GM19099 (cell line): Measurements from ENCODE around the gene POLR3G.

ENCODE experiments used
- POLR2A ChIP-seq: IDR thresholded peaks from 3 replicates; pipeline ENCODE4 v1.6.1; 2011; ENCODE audit warnings: low read depth; ENCODE audit not compliant: insufficient read length; ENCODE audit errors: extremely low read depth

The POLR3G gene

DNA sequence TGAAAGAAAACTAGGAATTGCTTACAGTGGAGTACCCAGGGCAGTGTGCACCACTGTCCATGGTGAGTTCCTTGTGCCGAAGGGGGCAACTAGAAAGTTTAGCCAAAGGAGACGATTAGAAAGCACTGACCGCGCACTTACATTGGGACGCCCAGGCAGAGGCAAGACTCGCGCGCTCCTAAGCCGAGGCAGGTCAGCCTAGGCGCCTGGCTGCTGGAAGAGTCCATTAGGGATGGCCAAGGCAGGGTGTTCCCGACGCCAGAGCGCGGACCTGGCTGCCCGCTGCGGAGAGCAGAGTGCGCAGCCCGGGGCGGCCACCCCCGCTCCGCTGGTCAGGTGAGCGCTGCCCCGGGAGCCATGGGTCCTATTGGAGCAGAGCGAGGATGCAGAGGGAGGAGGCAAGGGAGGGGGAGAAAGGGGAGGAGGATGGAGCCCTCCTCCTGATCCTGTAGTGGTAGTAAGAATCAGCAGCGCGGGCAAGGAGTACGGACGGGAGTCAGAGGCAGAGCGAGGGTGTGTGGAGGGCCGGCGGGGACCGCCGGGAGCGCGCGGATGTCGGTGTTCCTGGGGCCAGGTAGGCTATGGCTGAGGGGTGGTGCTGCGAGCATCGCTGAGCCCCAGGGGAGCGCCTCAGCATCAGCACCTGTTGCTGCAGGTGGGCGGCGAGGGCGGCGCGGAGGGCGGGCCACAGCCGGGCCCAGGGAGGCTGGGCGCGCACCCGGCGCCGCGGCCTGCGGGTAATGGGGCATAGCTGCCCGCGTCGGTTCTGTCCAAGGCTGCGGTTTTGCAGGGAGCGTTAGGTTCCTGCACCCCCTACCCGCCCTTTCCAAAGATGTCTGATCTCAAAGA is 83.9 kb downstream of the POLR3G start, which contains the start of gene ADGRV1:
Gene ADGRV1 (plus strand): TSS at position 454 of the 849 bp plus-strand sequence. CDS start 99 bp downstream, at position 553.
- TF ChIP-seq POLR2A: no peak

DNA sequence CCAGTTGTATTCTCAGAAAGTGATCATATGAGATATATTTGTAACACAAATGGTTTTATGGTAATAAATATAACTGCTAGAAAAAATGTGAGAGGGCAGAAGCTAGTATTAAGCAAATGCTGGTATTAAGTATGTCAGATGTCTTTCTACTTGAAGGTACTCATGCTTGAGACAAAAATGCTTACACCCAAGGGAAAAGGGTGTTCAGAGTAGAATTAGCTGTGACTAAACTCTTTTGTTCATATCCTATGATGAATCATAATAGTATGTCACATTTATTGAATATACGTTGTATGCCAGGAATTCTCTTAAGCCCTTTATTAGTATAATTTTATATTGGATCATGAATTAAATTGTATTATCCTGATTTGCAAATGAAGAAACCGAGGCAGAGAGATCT is 86.1 kb downstream of the POLR3G start:
- TF ChIP-seq POLR2A: no peak

DNA sequence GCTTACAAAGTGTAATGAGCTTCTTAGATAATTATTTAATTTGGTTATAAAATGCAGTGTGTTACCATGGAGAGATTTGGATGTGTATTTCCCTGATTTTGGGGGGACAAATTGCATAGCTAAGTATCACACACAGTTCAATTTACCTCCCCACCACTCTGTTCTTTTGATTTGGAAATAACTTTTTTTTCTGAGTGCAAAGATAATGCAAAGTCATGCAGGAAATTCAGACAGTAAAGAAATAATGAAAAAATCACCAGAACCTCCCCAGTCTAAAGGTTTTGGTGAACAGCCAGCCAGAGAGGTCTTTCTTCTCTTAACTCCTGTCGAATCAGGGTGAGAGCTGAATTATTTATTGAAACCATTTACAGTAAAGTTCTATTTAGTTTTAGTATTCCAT is 87.1 kb downstream of the POLR3G start:
- no peak for TF ChIP-seq POLR2A

DNA sequence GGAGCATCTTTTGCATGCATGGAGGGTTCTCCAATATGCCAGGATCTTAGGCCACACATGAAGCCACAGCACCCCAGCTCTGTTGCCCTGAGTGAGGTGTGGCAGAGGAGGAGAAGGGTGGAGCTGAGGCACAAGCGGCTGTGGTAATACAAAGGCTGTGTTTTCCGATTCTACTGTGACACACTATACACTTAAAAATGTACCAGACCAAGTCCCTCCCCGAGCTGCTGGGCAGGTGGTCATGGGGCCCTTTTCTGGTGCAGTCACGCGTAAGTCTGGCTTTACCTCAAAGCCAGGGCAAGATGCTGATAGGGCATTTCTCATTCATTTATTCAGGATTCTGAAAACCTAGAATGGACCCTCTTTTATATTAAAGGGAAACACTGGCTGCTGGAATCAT is 87.7 kb downstream of the POLR3G start:
- TF ChIP-seq POLR2A: no peak

DNA sequence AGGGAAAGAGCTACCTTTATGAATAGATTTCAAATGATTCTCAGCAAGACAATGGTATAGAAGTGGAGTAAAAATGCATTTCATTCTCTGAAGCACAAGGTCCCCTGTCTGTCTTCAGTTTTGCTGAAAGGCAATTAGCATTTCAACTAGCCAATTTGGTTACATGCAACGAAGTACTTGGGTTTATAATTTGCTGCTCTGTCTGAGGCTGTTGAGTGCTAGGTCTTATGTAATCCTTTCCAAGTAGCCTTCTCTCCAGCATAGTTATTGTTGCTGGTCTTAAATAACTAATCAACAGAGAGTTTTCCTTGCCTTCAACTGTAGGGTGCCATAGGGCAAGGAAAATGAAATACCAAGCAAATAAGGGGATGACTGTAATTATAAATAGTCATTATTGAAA is 88.4 kb downstream of the POLR3G start:
- no peak for TF ChIP-seq POLR2A
